Tibial artery (tissue), 4 donors: ENCODE results near the gene TMEM51.

Experiments used
- DNase-seq, 2 donors: peaks; one replicate each; pipeline ENCODE4 v3.0.0-alpha.2; 2019
- H3K27ac ChIP-seq, 2 donors: fragments of 200-600 bp; sonication (generic) in 1 of 2; 1 replicate in 1 of 2; 2 replicates in 1 of 2; pipeline ENCODE4 v1.5.1; 2018 to 2019; ENCODE audit warnings: mild to moderate bottlenecking in 1 of 2
- H3K27me3 ChIP-seq, 2 donors: fragments of 200-600 bp; sonication (generic) in 1 of 2; one replicate each; pipeline versions ENCODE4 v1.5.1 to v1.6.0; 2016 to 2019
- H3K36me3 ChIP-seq, 3 donors: fragments of 200-600 bp; sonication (generic) in 2 of 3; one replicate each; pipeline ENCODE4 v1.5.1; 2016 to 2019; ENCODE audit warnings: mild to moderate bottlenecking in 2 of 3
- H3K4me1 ChIP-seq, 4 donors: fragments of 200-600 bp; sonication (generic) in 2 of 4; 1 replicate in 3 of 4; 2 replicates in 1 of 4; pipeline ENCODE4 v1.5.1; 2016 to 2019
- H3K4me3 ChIP-seq, 2 donors: fragments of 200-600 bp; sonication (generic) in 1 of 2; 1 replicate in 1 of 2; 2 replicates in 1 of 2; pipeline ENCODE4 v1.5.1; 2018 to 2019; ENCODE audit warnings: mild to moderate bottlenecking in 2 of 2
- H3K9me3 ChIP-seq, 3 donors: fragments of 200-600 bp; sonication (generic) in 1 of 3; one replicate each; pipeline ENCODE4 v1.5.1; 2016 to 2019
- CTCF ChIP-seq, 2 experiments: fragments of 200-600 bp in 1 of 2; fragments of 450-650 bp in 1 of 2; IDR thresholded peaks; one replicate each; pipeline ENCODE4 v1.5.1; 2017 to 2019; ENCODE audit warnings: antibody characterized with exemption in 2 of 2, mild to moderate bottlenecking in 1 of 2, moderate library complexity in 1 of 2
- intact Hi-C: fragments of 100-400 bp; cut with DNase I; formaldehyde crosslinking; loops from one replicate; pipeline ENCODE4 v1.15.0; 2023; ENCODE audit warnings: low total_unique reads

Gene TMEM51

GRCh38 chr1:15260418-15261154, 107.0 kb downstream of the TMEM51 start:
- no peak overlapping the region for H3K27ac ChIP-seq
- intact Hi-C loops = no loop called here
- H3K36me3 ChIP-seq = no peaks in the 10 kb centered on the region
- TF ChIP-seq CTCF (IDR thresholded peaks at IDR 0.05) = no peak
- no peaks in the 10 kb centered on the region for H3K9me3 ChIP-seq
- DNase-seq = no peak
- H3K4me1 ChIP-seq = no peaks in the 10 kb centered on the region
- H3K4me3 ChIP-seq = no peak overlapping the region
- H3K27me3 ChIP-seq = peaks cover 0 to 3% of the 10 kb centered on the region in 2 donors

- TF ChIP-seq CTCF (IDR thresholded peaks at IDR 0.05) = no peak
- Histone ChIP-seq H3K36me3 (no peaks in the 10 kb centered on the region), H3K9me3 (no peaks in the 10 kb centered on the region), H3K4me1 (no peaks in the 10 kb centered on the region), H3K27me3 (peaks cover 0 to 3% of the 10 kb centered on the region in 2 donors), H3K4me3 (peak overlapping the region in 1 of 2 donors; percentile 13), H3K27ac (no peak overlapping the region)
- intact Hi-C loops = no loop called here
- DNase-seq = peak; percentile 57 to 75
Measured at GRCh38 chr1:15261155-15262002, 107.8 kb downstream of the TMEM51 start.

GRCh38 chr1:15262003-15262377, 108.4 kb downstream of the TMEM51 start:
- TF ChIP-seq CTCF (IDR thresholded peaks at IDR 0.05) = no peak
- no peak for DNase-seq
- intact Hi-C loops = no loop called here
- no peak overlapping the region for H3K4me3 ChIP-seq
- H3K4me1 ChIP-seq = no peaks in the 10 kb centered on the region
- peaks cover 0 to 3% of the 10 kb centered on the region in 2 donors for H3K27me3 ChIP-seq
- H3K9me3 ChIP-seq = no peaks in the 10 kb centered on the region
- no peak overlapping the region for H3K27ac ChIP-seq
- H3K36me3 ChIP-seq = no peaks in the 10 kb centered on the region

- no peaks in the 10 kb centered on the region for H3K9me3 ChIP-seq
- no peaks in the 10 kb centered on the region for H3K36me3 ChIP-seq
- H3K4me1 ChIP-seq = no peaks in the 10 kb centered on the region
- TF ChIP-seq CTCF (IDR thresholded peaks at IDR 0.05) = no peak
- no peak overlapping the region for H3K4me3 ChIP-seq
- H3K27ac ChIP-seq = no peak overlapping the region
- H3K27me3 ChIP-seq = peaks cover 0 to 3% of the 10 kb centered on the region in 2 donors
- intact Hi-C loops = no loop called here
- no peak for DNase-seq
Measured at GRCh38 chr1:15262706-15263105, 109.2 kb downstream of the TMEM51 start.

GRCh38 chr1:15264769-15265168, 111.2 kb downstream of the TMEM51 start:
- no peak overlapping the region for H3K27ac ChIP-seq
- DNase-seq = no peak
- no peaks in the 10 kb centered on the region for H3K36me3 ChIP-seq
- no peak for TF ChIP-seq CTCF (IDR thresholded peaks at IDR 0.05)
- peaks cover 0 to 3% of the 10 kb centered on the region in 2 donors for H3K27me3 ChIP-seq
- no peak overlapping the region for H3K4me3 ChIP-seq
- no peaks in the 10 kb centered on the region for H3K9me3 ChIP-seq
- no peaks in the 10 kb centered on the region for H3K4me1 ChIP-seq
- intact Hi-C loops = no loop called here
